Measurements from ENCODE around the gene A1BG.

The A1BG gene

DNA sequence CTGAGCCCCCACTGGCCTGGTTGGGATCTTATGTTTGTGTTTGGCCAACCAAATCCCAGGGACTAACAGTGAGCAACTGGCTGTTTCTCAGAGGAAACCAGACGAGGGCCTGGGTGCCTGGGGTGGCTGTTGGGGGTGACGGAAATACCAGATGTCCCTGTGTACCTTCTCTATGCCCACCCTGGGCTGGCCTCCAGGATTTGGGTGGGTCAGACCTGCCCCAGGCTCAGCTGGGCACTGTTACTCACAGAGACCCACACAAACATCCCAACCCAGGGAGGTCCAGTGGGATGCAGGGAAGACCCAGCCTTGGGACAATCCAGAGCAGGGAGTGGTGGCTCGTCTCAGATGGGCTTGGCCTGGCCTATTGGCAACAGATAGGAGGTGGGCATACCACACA lies 17.7 kb downstream of the A1BG start:
- H3K27ac ChIP-seq, result no peak overlapping the region
- no peak for TF ChIP-seq ZFX (IDR thresholded peaks at IDR 0.05)
- no peak for TF ChIP-seq CTCF (conservative IDR thresholded peaks at IDR 0.05)

DNA sequence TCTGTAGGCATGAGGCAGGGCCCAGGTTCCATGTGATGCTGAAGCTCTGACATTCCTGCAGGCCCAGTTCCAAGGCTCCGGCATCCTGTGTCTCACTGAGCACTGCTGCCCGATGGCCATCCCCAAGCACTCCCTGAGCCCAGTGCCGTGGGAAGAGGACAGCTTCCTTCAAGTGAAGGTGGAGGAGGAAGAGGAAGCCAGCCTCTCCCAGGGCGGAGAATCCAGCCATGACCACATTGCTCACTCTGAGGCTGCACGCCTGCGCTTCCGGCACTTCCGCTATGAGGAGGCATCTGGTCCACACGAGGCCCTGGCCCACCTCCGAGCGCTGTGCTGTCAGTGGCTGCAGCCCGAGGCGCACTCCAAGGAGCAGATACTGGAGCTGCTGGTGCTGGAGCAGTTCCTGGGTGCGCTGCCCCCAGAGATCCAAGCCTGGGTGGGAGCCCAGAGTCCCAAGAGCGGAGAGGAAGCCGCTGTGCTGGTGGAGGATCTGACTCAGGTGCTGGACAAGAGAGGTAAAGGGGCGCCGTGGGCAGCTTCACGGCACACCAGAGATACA lies 18.5 kb downstream of the A1BG start:
- H3K27ac ChIP-seq, result no peak overlapping the region
- TF ChIP-seq ZFX (IDR thresholded peaks at IDR 0.05) (no peak), CTCF (conservative IDR thresholded peaks at IDR 0.05) (no peak)

DNA sequence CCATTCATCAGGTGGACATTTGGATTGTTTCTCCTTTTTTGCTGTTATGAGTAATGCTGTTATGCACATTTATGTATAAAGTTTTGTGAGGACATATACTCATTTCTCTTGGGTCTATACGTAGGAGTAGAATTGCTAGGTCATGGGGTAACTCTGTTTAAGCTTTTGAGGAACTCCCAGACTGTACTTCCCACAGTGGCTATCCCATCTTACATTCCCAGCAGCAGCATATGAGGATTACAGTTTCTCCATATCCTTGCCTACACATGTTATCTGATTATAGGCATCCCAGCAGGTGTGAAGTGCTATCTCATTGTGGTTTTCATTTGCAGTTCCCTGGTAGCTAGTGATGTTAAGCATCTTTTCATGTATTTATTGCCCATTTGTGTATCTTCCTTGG lies 20.6 kb downstream of the A1BG start:
- no peak for TF ChIP-seq CTCF (conservative IDR thresholded peaks at IDR 0.05)
- TF ChIP-seq ZFX (IDR thresholded peaks at IDR 0.05), result no peak
- no peak overlapping the region for H3K27ac ChIP-seq

GRCh38 chr19:58330458-58330857 lies 22.8 kb downstream of the A1BG start:
- H3K27ac ChIP-seq, result no peak overlapping the region

GRCh38 chr19:58328999-58329398 lies 24.3 kb downstream of the A1BG start:
- no peak overlapping the region for H3K27ac ChIP-seq
- TF ChIP-seq CTCF (conservative IDR thresholded peaks at IDR 0.05) (no peak), ZFX (IDR thresholded peaks at IDR 0.05) (no peak)

More at GRCh38 chr19:58330458-58330857, 22.8 kb downstream of the A1BG start:
- no peak for TF ChIP-seq CTCF (conservative IDR thresholded peaks at IDR 0.05)
- TF ChIP-seq ZFX (IDR thresholded peaks at IDR 0.05), result 0 out of 2 replicates have a peak, but pooled peaks have one; percentile 5

DNA sequence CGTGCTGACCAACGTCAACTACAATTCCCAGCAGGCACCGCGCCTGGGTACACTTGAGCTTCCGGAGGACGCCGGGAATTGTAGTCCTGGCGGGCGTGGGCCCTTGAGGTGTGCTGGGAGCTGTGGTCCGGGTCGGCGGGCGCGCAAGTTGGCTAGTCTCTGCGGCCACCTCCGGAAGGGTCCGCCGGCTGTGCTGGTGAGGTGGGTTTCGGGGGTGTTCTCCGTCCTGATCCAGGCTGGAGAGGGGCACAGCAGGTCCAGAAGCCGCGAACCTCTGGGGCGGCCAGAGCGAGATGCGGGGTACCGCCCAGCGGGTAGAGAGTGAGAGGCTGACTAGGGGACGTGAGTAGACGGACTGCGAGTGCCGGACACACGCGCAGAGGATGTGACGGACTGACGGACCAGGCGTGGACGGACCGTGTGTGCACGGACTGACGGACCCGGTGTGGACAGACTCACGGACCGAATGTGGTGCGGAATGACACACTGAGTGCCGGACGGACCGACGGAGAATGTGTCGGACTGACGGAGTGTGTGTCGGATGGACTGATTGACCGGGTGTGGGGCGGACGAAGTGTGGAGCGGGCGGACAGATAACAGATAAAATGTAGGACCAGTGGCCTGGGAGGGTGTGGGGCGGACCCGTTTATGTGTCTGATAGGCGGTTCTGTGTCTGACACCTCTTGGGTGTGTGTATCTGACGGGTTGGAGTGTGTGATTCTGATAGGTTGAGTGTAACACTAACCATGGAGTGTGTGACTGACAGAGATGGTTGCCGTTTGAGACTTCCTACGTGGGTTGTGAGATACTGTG lies 26.2 kb downstream of the A1BG start, which contains the start of gene ZSCAN22:
Gene ZSCAN22, plus strand, starts transcription at position 81 of the 813 bp plus-strand sequence. CDS start 7,809 bp downstream, outside the sequence.
- TF ChIP-seq ZFX (IDR thresholded peaks at IDR 0.05) (peak; percentile 73), CTCF (conservative IDR thresholded peaks at IDR 0.05) (no peak)
- peak within 1 kb of the TSS; percentile 80 for H3K27ac ChIP-seq

DNA sequence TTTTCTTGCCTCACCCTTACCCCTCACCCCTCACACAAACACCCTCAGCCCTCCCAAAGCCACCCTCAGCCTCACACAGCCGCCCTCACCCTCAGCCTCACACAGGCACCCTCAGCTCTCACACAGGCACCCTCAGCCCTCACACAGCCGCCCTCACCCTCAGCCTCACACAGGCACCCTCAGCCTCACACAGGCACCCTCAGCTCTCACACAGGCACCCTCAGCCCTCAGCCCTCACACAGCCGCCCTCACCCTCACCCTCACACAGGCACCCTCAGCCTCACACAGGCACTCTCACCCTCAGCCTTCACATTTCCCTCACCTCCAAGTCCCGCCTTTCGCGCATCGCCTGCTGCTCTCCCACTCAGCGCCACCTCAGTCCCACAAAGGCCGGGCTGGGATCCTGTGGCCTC lies 26.8 kb downstream of the A1BG start:
- peak overlapping the region; percentile 80 for H3K27ac ChIP-seq
- TF ChIP-seq CTCF (conservative IDR thresholded peaks at IDR 0.05) (no peak), ZFX (IDR thresholded peaks at IDR 0.05) (no peak)
